ENCODE results near the gene CHD8. TPM values are rescaled to one million over a fixed set of nuclear protein-coding genes. Genes with fewer than 3 reads are reported as not detected.

CHD8 gene
- total and polyA plus RNA-seq, 2 donors (not counting 3 experiments of a cell fraction or from before 2014, with no cell fraction given): 52.3 to 94.3 TPM

DNA sequence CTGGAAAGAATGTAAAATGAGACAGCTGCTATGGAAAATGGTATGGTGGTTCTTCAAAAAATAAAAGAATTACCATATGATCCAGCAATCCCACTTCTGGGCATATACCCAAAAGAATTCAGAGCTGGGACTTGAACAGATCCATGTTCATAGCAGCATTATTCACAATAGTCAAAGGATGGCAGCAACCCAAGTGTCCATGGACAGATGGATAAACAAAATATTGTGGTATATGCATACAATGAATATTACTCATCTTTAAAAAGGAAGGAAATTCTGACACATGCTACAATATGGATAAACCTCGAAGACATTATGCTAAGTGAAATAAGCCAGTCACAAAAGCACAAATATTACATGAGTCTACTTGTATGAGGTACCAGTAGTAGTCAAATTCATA lies 11.7 kb upstream of the CHD8 start:
- peaks cover 5 to 11% of the 10 kb centered on the region in 2 experiments for H3K36me3 ChIP-seq (ENCODE audit: control insufficient read depth in 2 of 2, extremely low read depth in 1 of 2, insufficient read depth in 2 of 2, low read length in 2 of 2)
- H3K9me3 ChIP-seq (replicated peaks; ENCODE audit: control insufficient read depth, insufficient read depth, low read length): no peaks in the 10 kb centered on the region
- TF ChIP-seq JUN (IDR thresholded peaks at IDR 0.05; ENCODE audit: borderline replicate concordance, insufficient read depth, insufficient read length, low read depth): peak; percentile 90
- TF ChIP-seq GATA2 (IDR thresholded peaks at IDR 0.05; ENCODE audit: insufficient read depth, insufficient read length, low read depth, low read length): no peak
- peak; percentile 76 for TF ChIP-seq FOS (IDR thresholded peaks at IDR 0.05; ENCODE audit: borderline replicate concordance, insufficient read depth, low read length)
- no peak for TF ChIP-seq EZH2 (IDR thresholded peaks at IDR 0.05; ENCODE audit: borderline replicate concordance, low read depth, low read length, severe bottlenecking)
- TF ChIP-seq POLR2A (IDR thresholded peaks at IDR 0.05; ENCODE audit: low read depth, low read length): no peak
- TF ChIP-seq POLR2AphosphoS5 (IDR thresholded peaks at IDR 0.05; ENCODE audit: insufficient read depth, low read depth, low read length): peak; percentile 18
- TF ChIP-seq MYC (IDR thresholded peaks at IDR 0.05; ENCODE audit: low read depth, low read length): no peak
- no peak for TF ChIP-seq MAX (IDR thresholded peaks at IDR 0.05; ENCODE audit: insufficient read depth, insufficient read length)
- TF ChIP-seq, protein P1, sequence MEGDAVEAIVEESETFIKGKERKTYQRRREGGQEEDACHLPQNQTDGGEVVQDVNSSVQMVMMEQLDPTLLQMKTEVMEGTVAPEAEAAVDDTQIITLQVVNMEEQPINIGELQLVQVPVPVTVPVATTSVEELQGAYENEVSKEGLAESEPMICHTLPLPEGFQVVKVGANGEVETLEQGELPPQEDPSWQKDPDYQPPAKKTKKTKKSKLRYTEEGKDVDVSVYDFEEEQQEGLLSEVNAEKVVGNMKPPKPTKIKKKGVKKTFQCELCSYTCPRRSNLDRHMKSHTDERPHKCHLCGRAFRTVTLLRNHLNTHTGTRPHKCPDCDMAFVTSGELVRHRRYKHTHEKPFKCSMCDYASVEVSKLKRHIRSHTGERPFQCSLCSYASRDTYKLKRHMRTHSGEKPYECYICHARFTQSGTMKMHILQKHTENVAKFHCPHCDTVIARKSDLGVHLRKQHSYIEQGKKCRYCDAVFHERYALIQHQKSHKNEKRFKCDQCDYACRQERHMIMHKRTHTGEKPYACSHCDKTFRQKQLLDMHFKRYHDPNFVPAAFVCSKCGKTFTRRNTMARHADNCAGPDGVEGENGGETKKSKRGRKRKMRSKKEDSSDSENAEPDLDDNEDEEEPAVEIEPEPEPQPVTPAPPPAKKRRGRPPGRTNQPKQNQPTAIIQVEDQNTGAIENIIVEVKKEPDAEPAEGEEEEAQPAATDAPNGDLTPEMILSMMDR (IDR thresholded peaks at IDR 0.05; ENCODE audit: extremely low read depth in 1 of 2, insufficient read depth in 1 of 2, low read depth in 1 of 2, low read length in 2 of 2): no peak
- H3K4me1 ChIP-seq (ENCODE audit: control insufficient read depth, extremely low read depth, insufficient read depth, low read length): peaks cover 17% of the 10 kb centered on the region
- no peak overlapping the region for H2AFZ ChIP-seq (ENCODE audit: low read depth, low read length)
- FAIRE-seq: peak; percentile 92
- H3K27me3 ChIP-seq (ENCODE audit: control insufficient read depth in 2 of 2, insufficient read depth in 2 of 2, low read length in 2 of 2): no peaks in the 10 kb centered on the region
- H3K79me2 ChIP-seq (ENCODE audit: control insufficient read depth, insufficient read depth, low read length): no peaks in the 10 kb centered on the region
- no peaks in the 10 kb centered on the region for H3K9me1 ChIP-seq (replicated peaks; ENCODE audit: control insufficient read depth, extremely low read depth, insufficient read depth, low read length)
- DNase-seq (ENCODE audit: low read depth, low spot score): peak; percentile 99
- no TSS peak for BruUV-seq (replicated peaks)
- intact Hi-C loops (cut with micrococcal nuclease) (loop anchor here (1.0 kb wide), 2 partner anchors 10 to 11 kb away; partner anchors contain the start of genes CHD8 and TOX4), dilution Hi-C loops (cut with MboI; ENCODE audit: extremely low pct_ligation_motif_present, low sequenced_read_pairs) (no loop called here)
- H3K4me2 ChIP-seq (ENCODE audit: insufficient read depth, low read length): no peak overlapping the region
- CTCF ChIA-PET: interaction anchor here (0.6 to 1.6 kb wide), 5 partner anchors 9 to 48 kb away, joined by 3 to 13 read pairs (median 3); partner anchors contain the start of genes CHD8, RAB2B and TOX4
- POLR2A ChIA-PET: interaction anchor here (1.1 kb wide), 1 partner anchor 11 kb away, joined by 3 read pairs; the partner anchor contains the start of gene CHD8
- H4K20me1 ChIP-seq (replicated peaks; ENCODE audit: control insufficient read depth, extremely low read depth, insufficient read depth, low read length): no peaks in the 10 kb centered on the region
- H3K4me3 ChIP-seq (replicated peaks in 1 of 3; ENCODE audit: insufficient read depth in 1 of 3, low read depth in 1 of 3, low read length in 3 of 3): no peak overlapping the region
- H3K9ac ChIP-seq (replicated peaks; ENCODE audit: extremely low read depth, insufficient read depth, low read length): peak overlapping the region; percentile 25
- H3K27ac ChIP-seq (ENCODE audit: insufficient read depth, low read depth, low read length): peak overlapping the region; percentile 79

Measured in endothelial cell of umbilical vein (primary cell).